NCI-H187 treated with DMSO at 0.1 percent for 48 hours (cell line): Measurements from ENCODE around the gene CENPW.

Experiments used
- DNase-seq: peaks from one replicate; lab custom pipeline; 2025; lab: John Stamatoyannopoulos, UW

CENPW gene

DNA sequence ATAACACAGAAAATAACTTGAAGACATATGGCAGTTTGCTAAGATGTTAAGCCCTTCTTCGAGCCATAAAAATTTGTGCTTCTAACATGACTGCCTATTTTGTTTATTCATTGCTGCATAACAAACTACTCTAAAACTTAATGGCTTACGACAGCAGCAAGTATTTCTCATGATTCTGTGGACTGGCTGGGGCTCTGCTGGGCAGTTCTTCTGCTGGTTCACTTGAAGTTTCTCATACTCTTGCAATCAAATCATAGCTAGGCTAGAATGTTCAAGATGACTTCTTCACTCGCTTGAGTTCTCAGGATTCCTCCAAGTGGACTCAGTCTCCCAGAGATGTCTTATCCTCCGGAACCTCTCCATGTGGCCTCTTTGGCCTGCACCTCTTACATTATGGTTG, 33.4 kb downstream of the CENPW start:
- no peak for DNase-seq

DNA sequence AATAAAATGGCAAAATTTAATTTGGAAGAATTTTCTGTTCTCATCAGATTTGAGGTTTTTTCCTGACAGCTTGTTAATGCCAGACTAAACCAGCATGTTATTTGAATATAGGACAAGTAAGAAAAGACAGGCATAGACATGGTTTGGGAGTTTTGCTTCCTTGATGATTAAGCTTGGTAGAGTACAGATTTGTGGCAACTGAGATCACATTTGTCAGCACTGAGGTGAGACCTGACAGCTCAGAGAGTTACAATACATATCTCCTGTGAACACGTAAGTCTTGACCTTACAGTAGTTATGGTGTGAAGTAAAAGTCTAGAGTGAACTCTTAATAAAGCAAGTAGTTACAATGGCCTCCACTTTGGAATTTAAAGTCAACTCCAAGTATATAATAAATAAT, 34.5 kb downstream of the CENPW start:
- DNase-seq = no peak

DNA sequence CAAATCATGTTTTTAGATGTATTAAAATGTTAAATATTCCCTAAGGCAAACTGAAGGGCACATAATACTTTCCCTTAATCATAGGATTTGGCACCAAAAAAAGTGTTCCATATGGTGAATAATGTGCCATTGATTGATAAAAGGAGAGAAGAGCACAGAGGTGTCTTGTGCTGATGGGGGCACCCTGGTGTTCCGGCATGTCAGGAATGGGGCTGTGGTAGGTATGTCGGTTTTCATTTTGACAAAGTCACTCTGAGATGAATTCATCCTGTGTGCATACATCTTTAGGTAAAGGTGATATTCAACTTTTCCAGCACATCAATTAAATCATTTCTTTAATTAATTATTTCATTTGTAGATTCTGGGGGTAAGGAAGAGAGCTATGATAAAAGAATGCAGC, 36.8 kb downstream of the CENPW start:
- DNase-seq = no peak

DNA sequence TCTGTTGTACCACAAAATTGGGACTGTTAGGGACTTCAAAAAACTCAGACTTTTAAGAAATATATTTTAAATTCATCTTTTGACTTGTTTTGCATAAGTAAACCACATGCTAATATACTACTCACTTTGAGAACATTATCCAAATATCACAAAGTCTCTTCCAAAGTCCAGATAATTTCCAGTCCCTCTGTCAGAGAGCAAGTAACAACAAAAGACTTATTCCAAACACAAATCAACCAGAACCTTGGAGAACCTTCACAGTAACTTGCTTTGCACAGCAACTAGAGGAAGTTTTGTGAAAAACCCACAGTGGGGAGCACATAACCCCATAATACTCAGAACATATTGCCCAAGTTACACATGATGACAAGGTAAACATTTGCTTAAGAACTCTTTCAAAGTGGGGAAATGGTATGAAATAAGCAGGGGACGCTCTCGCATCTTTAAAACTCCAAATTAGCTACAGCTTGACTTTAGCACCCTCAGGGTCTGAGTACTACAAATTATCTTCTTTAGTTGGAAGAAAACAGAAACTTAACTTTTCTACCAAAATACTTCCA, 37.8 kb downstream of the CENPW start:
- no peak for DNase-seq

DNA sequence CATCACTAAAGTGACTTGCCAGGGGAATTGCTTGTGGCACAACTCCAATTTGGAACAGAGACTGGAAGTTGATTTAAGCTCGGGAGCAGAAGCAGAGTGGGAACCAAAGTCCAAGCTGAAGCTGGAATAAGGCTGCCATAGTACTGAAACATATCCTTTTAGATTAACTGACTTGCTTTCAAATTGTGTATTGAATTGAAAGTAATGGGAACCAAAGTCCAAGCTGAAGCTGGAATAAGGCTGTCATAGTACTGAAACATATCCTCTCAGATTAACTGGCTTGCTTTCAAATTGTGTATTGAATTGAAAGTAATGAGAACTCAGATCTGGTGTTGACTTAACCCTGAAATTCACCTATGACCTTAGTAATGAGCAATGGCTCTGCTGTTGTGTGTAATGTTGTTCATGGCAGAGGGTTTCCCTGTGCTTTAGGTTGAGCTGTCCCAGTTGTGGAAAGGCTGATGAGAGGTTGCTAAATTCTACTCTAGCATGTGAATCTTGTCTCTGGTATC, 40.2 kb downstream of the CENPW start:
- no peak for DNase-seq

DNA sequence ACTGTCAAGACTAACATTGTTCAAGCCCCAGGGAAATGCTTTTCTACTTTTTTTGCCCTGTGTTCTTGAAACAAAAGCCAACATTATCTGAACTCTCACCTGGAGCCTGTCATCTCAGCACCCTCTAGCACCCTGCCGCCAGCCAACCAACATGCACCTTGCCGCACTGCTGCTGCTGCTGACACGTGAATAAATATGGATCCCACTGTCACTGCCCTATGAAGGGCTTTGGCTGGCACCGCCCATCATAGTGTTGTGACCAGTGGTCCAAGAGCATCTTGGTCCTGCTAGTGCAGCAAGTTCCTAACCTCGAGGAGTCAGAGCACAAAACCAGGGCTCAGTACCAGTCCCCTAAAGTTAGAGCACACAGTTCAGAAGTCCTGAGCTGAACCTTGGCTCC, 41.6 kb downstream of the CENPW start:
- no peak for DNase-seq

DNA sequence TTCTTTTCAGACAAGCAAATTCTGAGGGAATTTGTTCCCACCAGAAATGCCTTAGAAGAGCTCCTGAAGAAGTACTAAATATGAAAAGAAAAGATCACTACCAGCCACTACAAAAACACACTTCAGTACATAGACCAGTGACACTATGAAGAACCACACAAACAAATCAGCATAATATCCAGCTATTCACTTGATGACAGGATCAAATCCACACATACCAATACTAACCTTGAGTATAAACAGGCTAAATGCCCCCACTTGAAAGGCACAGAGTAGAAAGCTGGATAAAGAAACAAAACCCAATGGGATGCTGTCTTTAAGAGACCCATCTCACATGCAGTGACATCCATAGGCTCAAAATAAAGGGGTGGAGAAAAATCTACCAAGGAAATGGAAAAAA, 43.3 kb downstream of the CENPW start:
- no peak for DNase-seq

DNA sequence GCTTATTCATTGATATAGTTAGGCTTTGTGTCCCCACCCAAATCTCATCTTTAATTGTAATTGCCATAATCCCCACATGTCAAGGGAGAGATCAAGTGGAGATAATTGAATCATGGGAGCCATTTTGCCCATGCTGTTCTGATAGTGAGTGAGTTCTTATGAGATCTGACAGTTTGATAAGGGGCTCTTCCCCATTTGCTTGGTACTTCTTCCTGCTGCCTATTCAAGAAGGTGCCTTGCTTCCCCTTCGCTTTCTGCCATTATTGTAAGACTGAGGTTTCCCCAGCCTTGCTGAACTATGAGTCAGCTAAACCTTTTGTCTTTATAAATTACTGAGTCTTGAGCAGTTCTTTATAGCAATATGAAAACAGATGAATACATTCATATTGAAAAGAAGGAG, 45.6 kb downstream of the CENPW start:
- no peak for DNase-seq

DNA sequence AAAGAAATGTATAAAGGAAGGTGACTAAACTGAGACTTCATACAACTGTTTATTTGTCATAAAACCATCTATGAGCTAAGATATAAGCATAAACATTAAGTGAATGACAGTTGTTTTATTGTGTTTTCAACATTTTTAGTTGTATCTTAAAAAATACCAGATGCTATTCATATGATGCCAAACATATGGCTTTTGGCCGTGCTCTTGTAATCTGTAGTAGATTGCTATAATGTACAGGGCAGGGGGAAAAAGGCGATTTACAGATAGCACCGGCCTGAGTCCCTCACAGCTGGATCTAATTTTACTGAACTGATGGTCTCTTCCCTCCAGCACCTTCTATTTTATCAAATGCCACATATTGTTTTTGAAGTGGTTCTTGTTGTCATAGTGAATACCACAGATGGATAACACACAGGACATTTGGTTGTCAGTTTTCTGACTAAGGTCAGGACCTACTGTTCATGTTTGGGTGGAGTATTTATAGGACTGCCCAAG, 48.2 kb downstream of the CENPW start:
- no peak for DNase-seq

DNA sequence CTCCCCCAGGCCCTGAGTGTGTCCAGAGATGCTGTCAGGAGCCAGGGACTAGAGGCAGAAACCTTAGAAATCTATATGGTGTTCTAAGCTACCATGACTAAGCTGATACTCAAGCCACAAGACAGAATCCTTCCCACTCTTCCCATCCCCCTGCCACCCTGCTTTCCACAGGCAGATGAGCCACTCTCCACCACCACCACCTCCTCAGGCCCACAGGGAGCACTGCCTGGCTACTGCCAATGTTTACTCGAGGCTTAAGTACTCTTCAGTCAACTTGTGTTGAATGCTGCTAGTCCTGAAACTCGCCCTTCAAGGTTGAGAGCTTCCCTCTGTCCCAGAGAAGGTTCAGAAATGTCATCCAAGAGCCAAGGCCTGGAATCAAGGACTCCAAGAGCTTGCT, 56.2 kb downstream of the CENPW start:
- DNase-seq = no peak
